Measurements from ENCODE around the gene ARSB. TPM values are rescaled to one million over a fixed set of nuclear protein-coding genes. Genes with fewer than 3 reads are reported as not detected.

ARSB gene
- total and polyA plus RNA-seq, 10 of the 15 experiments (the other 5 are each of a cell fraction or from before 2014, with no cell fraction given): 1.2 to 8.2 (median 6.1) TPM

DNA sequence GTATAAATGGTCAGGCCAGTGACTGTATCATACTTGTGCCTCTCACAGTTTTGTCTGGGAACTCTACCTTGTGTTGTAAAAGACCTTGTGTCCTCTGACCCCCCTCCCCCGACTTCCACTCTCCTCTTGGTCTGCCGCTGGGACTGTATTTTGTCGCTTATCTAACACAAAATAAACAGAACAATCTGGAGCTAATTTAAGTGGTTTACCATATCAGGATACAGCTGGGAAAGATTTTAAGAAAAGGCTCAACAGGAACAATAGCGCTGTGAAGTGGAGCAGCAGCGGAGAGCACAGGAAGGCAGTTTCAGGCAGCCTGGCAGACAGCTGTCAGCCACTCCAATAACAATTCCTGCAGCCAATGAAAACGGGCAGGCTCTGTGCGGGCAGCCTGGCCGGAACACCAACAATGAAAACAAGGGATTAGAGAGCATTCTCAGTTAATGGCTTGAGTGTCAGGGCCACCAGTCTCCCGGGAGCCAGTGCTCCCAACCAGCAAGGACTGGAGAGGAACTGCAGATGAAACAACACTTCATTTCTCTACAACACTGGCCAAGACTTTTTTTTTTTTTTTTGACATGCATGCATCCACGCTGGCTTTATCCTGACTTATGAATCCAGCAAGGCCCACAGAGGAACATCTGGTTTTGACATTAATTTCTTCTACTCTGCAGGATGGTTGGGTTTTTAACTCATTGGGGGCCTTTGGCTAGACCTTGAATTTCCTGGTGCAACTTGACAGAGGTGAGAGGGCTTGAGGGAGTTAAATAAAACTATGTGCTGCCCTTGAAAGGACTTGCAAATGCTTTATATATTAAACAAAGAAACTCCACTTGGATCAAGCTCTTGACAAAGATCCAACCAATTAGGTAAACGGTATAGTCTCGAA is 76.7 kb downstream of the ARSB start:
- RAD21 ChIA-PET (ENCODE audit: unreplicated experiment): interaction anchor here (0.7 to 2.2 kb wide), 4 partner anchors 9 to 225 kb away, joined by 3 to 11 read pairs (median 4); no protein-coding TSS in a partner anchor
- CTCF ChIA-PET: interaction anchor here (0.9 to 1.8 kb wide), 6 partner anchors 9 to 440 kb away, joined by 3 to 8 read pairs (median 6); no protein-coding TSS in a partner anchor
- POLR2A ChIA-PET: no interaction called here
- Histone ChIP-seq H4K20me1 (ENCODE audit: control insufficient read depth, insufficient read depth) (no peaks in the 10 kb centered on the region), H2AFZ (ENCODE audit: control insufficient read depth, low read depth, low read length) (no peak overlapping the region), H3K27ac (ENCODE audit: control insufficient read depth, insufficient read depth) (peak overlapping the region; percentile 47), H3K9ac (ENCODE audit: control insufficient read depth, insufficient read depth, low read length) (no peak overlapping the region), H3K4me2 (ENCODE audit: control insufficient read depth, insufficient read depth) (peak overlapping the region; percentile 40; the same call in 1 of the 2 replicates), H3K9me3 (replicated peaks; ENCODE audit: control insufficient read depth, insufficient read depth, low read length) (no peaks in the 10 kb centered on the region), H3K36me3 (ENCODE audit: control insufficient read depth in 2 of 2, insufficient read depth in 2 of 2, low read length in 1 of 2) (no peaks in the 10 kb centered on the region), H3K4me3 (no peak overlapping the region), H3K4me1 (ENCODE audit: control insufficient read depth, insufficient read depth, low read length) (peaks cover 43% of the 10 kb centered on the region), H3K27me3 (replicated peaks in 1 of 2; ENCODE audit: control insufficient read depth in 2 of 2, insufficient read depth in 2 of 2, low read length in 1 of 2) (no peaks in the 10 kb centered on the region), H3K79me2 (ENCODE audit: control insufficient read depth, insufficient read depth, low read length) (no peaks in the 10 kb centered on the region)
- in situ Hi-C loops (cut with MboI) (no loop called here), intact Hi-C loops (cut with micrococcal nuclease; ENCODE audit: unreplicated experiment) (no loop called here)
- SMC1A ChIA-PET (ENCODE audit: uncharacterized antibody, unreplicated experiment): interaction anchor here (0.7 to 3.0 kb wide), 11 partner anchors 11 to 267 kb away, joined by 3 to 18 read pairs (median 4); no protein-coding TSS in a partner anchor
- FAIRE-seq: no peak
- no peak for DNase-seq (ENCODE audit: low read depth, low spot score)
- ATAC-seq: no peak
- BruUV-seq (replicated peaks): no TSS peak
- WGBS (ENCODE audit: insufficient coverage, insufficient replicate concordance, low lambda C conversion rate, missing lambda C conversion rate): 96% methylated on average over 12 of the region's 12 CpGs
- TF ChIP-seq KLF5 (IDR thresholded peaks at IDR 0.05; ENCODE audit: partially characterized antibody) (no peak), SPI1 (IDR thresholded peaks at IDR 0.05; ENCODE audit: borderline replicate concordance, insufficient read depth, low read depth, low read length) (peak; percentile 17; the same call in 1 of the 2 replicates)

DNA sequence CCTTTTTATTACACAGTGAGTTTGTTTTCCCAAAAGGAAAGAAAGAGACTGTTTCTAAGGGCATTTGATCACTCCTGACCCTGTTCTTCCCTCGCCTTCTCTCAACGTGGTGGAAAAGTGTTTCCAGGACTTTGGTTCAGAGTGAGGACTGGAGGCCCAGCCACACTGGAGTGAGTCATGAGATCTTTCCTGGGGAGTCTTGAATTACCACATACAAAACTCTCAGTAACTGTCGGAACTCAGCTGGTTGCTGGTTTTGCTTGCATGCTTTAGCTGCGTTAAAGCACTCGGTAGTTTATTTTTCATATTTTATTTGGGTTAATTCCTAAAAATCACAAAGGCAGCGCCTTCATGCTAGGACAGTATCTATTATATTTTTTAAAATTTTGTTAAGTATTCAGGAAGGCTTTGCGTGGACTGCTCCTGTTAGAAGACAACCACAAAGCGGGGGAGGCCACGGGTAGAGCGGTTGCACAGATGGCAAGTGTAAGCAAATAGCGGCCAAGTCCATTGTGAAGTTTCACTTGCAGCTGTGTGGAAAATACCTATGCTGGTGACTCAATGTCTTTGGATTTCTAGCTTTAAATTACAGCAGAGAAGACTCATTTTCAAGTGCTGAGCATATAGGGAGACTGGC is 77.7 kb downstream of the ARSB start:
- POLR2A ChIA-PET: interaction anchor here (0.6 kb wide), 1 partner anchor 58 kb away, joined by 3 read pairs; no protein-coding TSS in a partner anchor
- RAD21 ChIA-PET (ENCODE audit: unreplicated experiment): interaction anchor here (0.6 to 2.2 kb wide), 4 partner anchors 8 to 226 kb away, joined by 3 to 11 read pairs (median 4); no protein-coding TSS in a partner anchor
- Histone ChIP-seq H3K9me3 (replicated peaks; ENCODE audit: control insufficient read depth, insufficient read depth, low read length) (no peaks in the 10 kb centered on the region), H3K4me2 (ENCODE audit: control insufficient read depth, insufficient read depth) (peak overlapping the region; percentile 40), H3K9ac (ENCODE audit: control insufficient read depth, insufficient read depth, low read length) (no peak overlapping the region), H3K4me1 (ENCODE audit: control insufficient read depth, insufficient read depth, low read length) (peaks cover 41% of the 10 kb centered on the region), H3K27me3 (replicated peaks in 1 of 2; ENCODE audit: control insufficient read depth in 2 of 2, insufficient read depth in 2 of 2, low read length in 1 of 2) (no peaks in the 10 kb centered on the region), H3K79me2 (ENCODE audit: control insufficient read depth, insufficient read depth, low read length) (no peaks in the 10 kb centered on the region), H2AFZ (ENCODE audit: control insufficient read depth, low read depth, low read length) (no peak overlapping the region; the same call in 1 of the 2 replicates), H3K36me3 (ENCODE audit: control insufficient read depth in 2 of 2, insufficient read depth in 2 of 2, low read length in 1 of 2) (no peaks in the 10 kb centered on the region), H3K4me3 (no peak overlapping the region), H4K20me1 (ENCODE audit: control insufficient read depth, insufficient read depth) (no peaks in the 10 kb centered on the region), H3K27ac (ENCODE audit: control insufficient read depth, insufficient read depth) (peak overlapping the region; percentile 47)
- SMC1A ChIA-PET (ENCODE audit: uncharacterized antibody, unreplicated experiment): interaction anchor here (0.7 to 3.0 kb wide), 11 partner anchors 9 to 150 kb away, joined by 3 to 18 read pairs (median 4); no protein-coding TSS in a partner anchor
- DNase-seq (ENCODE audit: low read depth, low spot score) (peak; percentile 34), ATAC-seq (peak; percentile 44), FAIRE-seq (no peak)
- CTCF ChIA-PET: interaction anchor here (1.0 to 1.8 kb wide), 6 partner anchors 9 to 439 kb away, joined by 3 to 8 read pairs (median 6); no protein-coding TSS in a partner anchor
- in situ Hi-C loops (cut with MboI): no loop called here
- intact Hi-C loops (cut with micrococcal nuclease; ENCODE audit: unreplicated experiment): loop anchor here (2.0 kb wide), 1 partner anchor 45 kb away; no protein-coding TSS in a partner anchor
- 98% methylated on average over 11 of the region's 11 CpGs for WGBS (ENCODE audit: insufficient coverage, insufficient replicate concordance, low lambda C conversion rate, missing lambda C conversion rate)
- BruUV-seq (replicated peaks): no TSS peak
- 0 out of 2 replicates have a peak, but pooled peaks have one; percentile 20 for TF ChIP-seq PAX5 (IDR thresholded peaks at IDR 0.05; ENCODE audit: borderline replicate concordance, low read depth, low read length)
- TF ChIP-seq MEF2A (IDR thresholded peaks at IDR 0.05; ENCODE audit: insufficient read depth, low read depth, low read length): 0 out of 2 replicates have a peak, but pooled peaks have one; percentile 15
- TF ChIP-seq RUNX3 (IDR thresholded peaks at IDR 0.05; ENCODE audit: low read length): peak; percentile 92
- TF ChIP-seq SREBF1 (IDR thresholded peaks at IDR 0.05; ENCODE audit: low read length): no peak
- no peak for TF ChIP-seq NR2C2 (IDR thresholded peaks at IDR 0.05; ENCODE audit: borderline replicate concordance, control insufficient read depth, insufficient read length, low read depth)
- peak; percentile 41 to 54; a peak in 2 of 4 replicates for TF ChIP-seq IKZF2 (IDR thresholded peaks at IDR 0.05)
- TF ChIP-seq TCF12 (IDR thresholded peaks at IDR 0.05; ENCODE audit: low read depth, low read length): peak; percentile 71
- no peak for TF ChIP-seq NFYA (IDR thresholded peaks at IDR 0.05; ENCODE audit: borderline replicate concordance, low read depth, low read length)
- peak; percentile 60; the same call in 1 of the 2 replicates for TF ChIP-seq CBFB (IDR thresholded peaks at IDR 0.05; ENCODE audit: low read depth)
- no peak for TF ChIP-seq TARDBP (IDR thresholded peaks at IDR 0.05; ENCODE audit: borderline replicate concordance)
- TF ChIP-seq EED (IDR thresholded peaks at IDR 0.05; ENCODE audit: low read depth): peak; percentile 73
- TF ChIP-seq POU2F2 (IDR thresholded peaks at IDR 0.05; ENCODE audit: borderline replicate concordance, low read depth, low read length): peak; percentile 49; the same call in 1 of the 3 replicates
- peak in 1 of 2 experiments; percentile 68; a peak in 1 of 3 replicates for TF ChIP-seq EGR1 (IDR thresholded peaks at IDR 0.05; ENCODE audit: borderline replicate concordance in 1 of 2, low read depth in 2 of 2, low read length in 2 of 2)

All from GM12878 (cell line).